NCI-H2171 (cell line): ENCODE measurements around the gene GPT2.

Source experiments
- DNase-seq: peaks from one replicate; lab custom pipeline; 2025; lab: John Stamatoyannopoulos, UW

GPT2 gene

GRCh38 chr16:46883690-46884512 lies at the start of gene GPT2:
TSS of gene GPT2 (plus strand) at chr16:46884362. CDS start at chr16:46884716, 354 bp downstream.
- DNase-seq = peak; percentile 77

GRCh38 chr16:46836534-46837530 lies 47.3 kb upstream of the GPT2 start:
- DNase-seq = no peak

- no peak for DNase-seq
Observed at GRCh38 chr16:46839986-46840443, 44.1 kb upstream of the GPT2 start.

- no peak for DNase-seq
Observed at GRCh38 chr16:46842192-46842895, 41.8 kb upstream of the GPT2 start.

- no peak for DNase-seq
Observed at GRCh38 chr16:46843898-46844642, 40.1 kb upstream of the GPT2 start.

GRCh38 chr16:46844771-46845170 lies 39.4 kb upstream of the GPT2 start:
- no peak for DNase-seq

- DNase-seq = no peak
Observed at GRCh38 chr16:46845952-46846351, 38.2 kb upstream of the GPT2 start.

GRCh38 chr16:46848768-46849764 lies 35.1 kb upstream of the GPT2 start:
- no peak for DNase-seq

- no peak for DNase-seq
Observed at GRCh38 chr16:46850619-46851555, 33.3 kb upstream of the GPT2 start.

- DNase-seq = no peak
Observed at GRCh38 chr16:46852130-46852529, 32.0 kb upstream of the GPT2 start.

- DNase-seq = no peak
Observed at GRCh38 chr16:46853713-46854443, 30.3 kb upstream of the GPT2 start.

- DNase-seq = no peak
Observed at GRCh38 chr16:46854846-46855245, 29.3 kb upstream of the GPT2 start.

GRCh38 chr16:46855389-46855788 lies 28.8 kb upstream of the GPT2 start:
- no peak for DNase-seq

- peak; percentile 19 for DNase-seq
Observed at GRCh38 chr16:46857368-46857945, 26.7 kb upstream of the GPT2 start.

- no peak for DNase-seq
Observed at GRCh38 chr16:46858151-46858550, 26.0 kb upstream of the GPT2 start.

GRCh38 chr16:46859719-46860152 lies 24.4 kb upstream of the GPT2 start:
- no peak for DNase-seq

- no peak for DNase-seq
Observed at GRCh38 chr16:46862555-46863447, 21.4 kb upstream of the GPT2 start.
